Gastroesophageal sphincter (tissue), 4 donors: ENCODE data around the gene PRTG. TPM values are rescaled to one million over a fixed set of nuclear protein-coding genes. Genes with fewer than 3 reads are reported as not detected.

Experiments used
- ATAC-seq: fragments of 150-250 bp; one replicate; pipeline ENCODE4 v1.9.1; 2016; ENCODE audit warnings: mild to moderate bottlenecking, moderate library complexity
- H3K27ac ChIP-seq, 4 donors: fragments of 200-600 bp; sonication (generic) in 3 of 4; 1 replicate in 3 of 4; 2 replicates in 1 of 4; pipeline ENCODE4 v1.5.1; 2016 to 2019
- H3K27me3 ChIP-seq: fragments of 200-600 bp; sonication (generic); one replicate; pipeline ENCODE4 v1.5.1; 2019
- H3K36me3 ChIP-seq, 2 donors: fragments of 200-600 bp; sonication (generic); one replicate each; pipeline ENCODE4 v1.5.1; 2019; ENCODE audit warnings: control low read depth in 1 of 2
- H3K4me1 ChIP-seq, 3 donors: fragments of 200-600 bp; sonication (generic); 1 replicate in 2 of 3; 2 replicates in 1 of 3; pipeline ENCODE4 v1.5.1; 2016 to 2019; ENCODE audit warnings: control low read depth in 2 of 3
- H3K4me3 ChIP-seq, 2 donors: fragments of 200-600 bp; sonication (generic); one replicate each; pipeline ENCODE4 v1.5.1; 2019; ENCODE audit warnings: mild to moderate bottlenecking in 1 of 2, moderate library complexity in 1 of 2
- H3K9me3 ChIP-seq, 3 donors: fragments of 200-600 bp; sonication (generic); one replicate each; pipeline ENCODE4 v1.5.1; 2017 to 2019; ENCODE audit warnings: control low read depth in 2 of 3
- CTCF ChIP-seq, 4 experiments: fragments of 200-600 bp in 2 of 4; fragments of 450-650 bp in 2 of 4; sonication (generic) in 1 of 4; IDR thresholded peaks; one replicate each; pipeline ENCODE4 v1.5.1; 2017 to 2019; ENCODE audit warnings: antibody characterized with exemption in 4 of 4, mild to moderate bottlenecking in 2 of 4, moderate library complexity in 2 of 4
- EP300 ChIP-seq: sonication (generic); formaldehyde crosslinking; IDR thresholded peaks from one replicate; pipeline ENCODE4 v1.6.1; 2017; ENCODE audit warnings: antibody characterized with exemption, mild to moderate bottlenecking
- POLR2A ChIP-seq, 2 donors: fragments of 450-650 bp; IDR thresholded peaks; one replicate each; pipeline ENCODE4 v1.6.1; 2017; ENCODE audit warnings: antibody characterized with exemption in 2 of 2, mild to moderate bottlenecking in 2 of 2, moderate library complexity in 1 of 2
- POLR2AphosphoS5 ChIP-seq: sonication (generic); formaldehyde crosslinking; IDR thresholded peaks from one replicate; pipeline ENCODE4 v1.6.1; 2017; ENCODE audit warnings: antibody characterized with exemption
- WGBS, 2 donors: methylation state at CpG; one replicate each; pipeline ENCODE4 v1.1.5; 2018; ENCODE audit warnings: low coverage in 1 of 2; 5-methylcytosine and 5-hydroxymethylcytosine counted together
- total RNA-seq, 4 donors: library from RNA; depleted of rRNA; stranded (reverse); fragments of >200 nt; gene quantifications; one replicate each; pipeline ENCODE4 v1.1.0, GENCODE V29; 2016

Gene PRTG
- total RNA-seq, 4 donors from 2014 or later = 0.81 to 3.3 (median 1.2) TPM

DNA sequence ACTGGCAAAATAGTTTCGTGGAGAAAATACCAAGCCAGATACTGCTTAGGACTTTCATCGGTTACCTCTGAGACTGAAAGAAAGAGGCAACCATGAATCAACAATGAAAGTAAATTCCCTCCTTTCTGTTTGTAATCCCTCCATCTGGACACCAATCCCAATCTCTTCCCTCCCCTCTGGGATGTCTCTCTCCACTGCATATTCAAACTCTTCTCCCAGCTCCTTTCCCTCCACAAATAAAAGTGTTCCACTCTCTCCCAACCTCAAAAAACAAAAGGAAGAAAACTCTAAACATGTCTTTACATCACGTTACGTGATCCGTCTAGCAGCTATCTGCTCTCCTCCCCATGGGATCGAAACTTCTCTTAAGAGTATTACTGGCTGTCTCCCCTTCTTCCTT, 55.2 kb downstream of the PRTG start:
- no peak for ATAC-seq

DNA sequence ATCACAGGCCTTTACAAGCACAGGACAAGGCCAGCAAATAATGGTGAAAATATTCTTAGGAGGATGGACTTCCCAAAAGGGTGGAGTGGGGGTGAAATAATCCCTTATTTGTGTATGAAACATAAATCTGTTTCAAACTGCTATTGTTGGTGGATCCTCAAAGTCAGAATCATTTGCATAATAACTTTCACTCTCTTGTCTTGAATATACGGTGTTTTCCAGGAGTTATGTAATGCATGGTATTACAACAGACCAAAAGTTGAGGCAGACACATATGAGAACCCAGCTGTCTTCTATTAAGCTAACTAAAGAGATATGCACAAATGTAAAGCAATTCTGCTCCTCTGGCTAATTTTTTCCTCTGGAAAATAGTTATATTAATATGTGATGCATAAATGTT, 57.7 kb downstream of the PRTG start:
- TF ChIP-seq POLR2A (IDR thresholded peaks at IDR 0.05) (no peak), CTCF (IDR thresholded peaks at IDR 0.05) (no peak), EP300 (no peak), POLR2AphosphoS5 (no peak)
- H3K36me3 ChIP-seq = no peaks in the 10 kb centered on the region
- no peaks in the 10 kb centered on the region for H3K9me3 ChIP-seq
- no peak overlapping the region for H3K4me3 ChIP-seq
- ATAC-seq = peak; percentile 25
- H3K4me1 ChIP-seq = no peaks in the 10 kb centered on the region
- H3K27me3 ChIP-seq = no peaks in the 10 kb centered on the region
- WGBS, 2 donors = 36 to 92% methylated on average over 1 of the region's 1 CpG
- no peak overlapping the region for H3K27ac ChIP-seq

More for the DNA sequence above, 55.2 kb downstream of the PRTG start:
- WGBS, 2 donors = 91 to 93% methylated on average over 6 of the region's 6 CpGs
- TF ChIP-seq EP300 = no peak
- no peak for TF ChIP-seq POLR2AphosphoS5
- TF ChIP-seq POLR2A (IDR thresholded peaks at IDR 0.05) = no peak
- TF ChIP-seq CTCF (IDR thresholded peaks at IDR 0.05) = no peak
- H3K27ac ChIP-seq = no peak overlapping the region
- no peaks in the 10 kb centered on the region for H3K27me3 ChIP-seq
- H3K36me3 ChIP-seq = no peaks in the 10 kb centered on the region
- no peaks in the 10 kb centered on the region for H3K4me1 ChIP-seq
- H3K9me3 ChIP-seq = no peaks in the 10 kb centered on the region
- H3K4me3 ChIP-seq = no peak overlapping the region

DNA sequence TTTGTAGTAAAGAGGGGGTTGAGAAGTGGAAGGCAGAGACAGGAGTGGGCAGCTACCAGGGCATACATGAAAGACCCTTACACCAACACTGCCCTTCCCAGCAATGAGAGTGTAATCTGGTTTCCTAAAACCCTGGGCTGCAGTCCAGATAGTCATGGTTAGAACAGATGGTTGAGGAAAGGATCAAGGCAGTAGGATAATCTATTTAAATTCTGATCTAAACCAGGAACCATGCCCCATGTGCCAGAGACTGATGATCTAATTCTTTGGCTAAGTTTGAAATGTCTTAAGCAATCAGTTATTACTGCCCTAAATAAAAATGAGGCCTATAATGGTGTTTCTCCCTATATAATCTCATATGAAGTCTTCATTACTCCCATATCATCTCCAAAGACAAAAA, 59.6 kb downstream of the PRTG start:
- no peaks in the 10 kb centered on the region for H3K4me1 ChIP-seq
- no peaks in the 10 kb centered on the region for H3K27me3 ChIP-seq
- TF ChIP-seq EP300 (no peak), POLR2AphosphoS5 (no peak), CTCF (IDR thresholded peaks at IDR 0.05) (no peak), POLR2A (IDR thresholded peaks at IDR 0.05) (no peak)
- no peaks in the 10 kb centered on the region for H3K9me3 ChIP-seq
- H3K36me3 ChIP-seq = no peaks in the 10 kb centered on the region
- no peak for ATAC-seq
- H3K27ac ChIP-seq = no peak overlapping the region
- no peak overlapping the region for H3K4me3 ChIP-seq

- ATAC-seq = no peak
- 73 to 74% methylated on average over 5 of the region's 5 CpGs for WGBS, 2 donors
- no peaks in the 10 kb centered on the region for H3K9me3 ChIP-seq
Observed at GRCh38 chr15:55681631-55682030, 61.3 kb downstream of the PRTG start.

GRCh38 chr15:55676507-55676906, 66.4 kb downstream of the PRTG start:
- H3K27me3 ChIP-seq = no peaks in the 10 kb centered on the region
- WGBS, 2 donors = 19 to 33% methylated on average over 2 of the region's 2 CpGs
- ATAC-seq = no peak

More at GRCh38 chr15:55681631-55682030, 61.3 kb downstream of the PRTG start:
- H3K27ac ChIP-seq = no peak overlapping the region
- H3K4me1 ChIP-seq = no peaks in the 10 kb centered on the region
- no peaks in the 10 kb centered on the region for H3K27me3 ChIP-seq
- H3K4me3 ChIP-seq = no peak overlapping the region
- H3K36me3 ChIP-seq = no peaks in the 10 kb centered on the region
- TF ChIP-seq CTCF (IDR thresholded peaks at IDR 0.05) (no peak), POLR2AphosphoS5 (no peak), POLR2A (IDR thresholded peaks at IDR 0.05) (no peak)

More at GRCh38 chr15:55676507-55676906, 66.4 kb downstream of the PRTG start:
- no peak overlapping the region for H3K27ac ChIP-seq
- no peaks in the 10 kb centered on the region for H3K4me1 ChIP-seq
- no peaks in the 10 kb centered on the region for H3K36me3 ChIP-seq
- H3K9me3 ChIP-seq = no peaks in the 10 kb centered on the region
- no peak for TF ChIP-seq POLR2AphosphoS5
- no peak for TF ChIP-seq CTCF (IDR thresholded peaks at IDR 0.05)
- H3K4me3 ChIP-seq = no peak overlapping the region
